Stomach smooth muscle (tissue), 2 donors: ENCODE data around the gene ZFYVE27.

Experiments
- H3K27ac ChIP-seq: one replicate; pipeline ENCODE4 v1.7.0; 2013; ENCODE audit warnings: mild to moderate bottlenecking, low read length, inconsistent platforms
- H3K27me3 ChIP-seq, 2 donors: one replicate each; pipeline ENCODE4 v1.7.0; 2013; ENCODE audit warnings: low read length in 2 of 2; ENCODE audit not compliant: insufficient read depth in 2 of 2, control insufficient read depth in 1 of 2
- H3K36me3 ChIP-seq, 2 donors: one replicate each; pipeline ENCODE4 v1.7.0; 2013; ENCODE audit warnings: low read length in 2 of 2; ENCODE audit not compliant: control insufficient read depth in 2 of 2, insufficient read depth in 2 of 2
- H3K4me1 ChIP-seq: one replicate; pipeline ENCODE4 v1.7.0; 2013; ENCODE audit warnings: low read length; ENCODE audit not compliant: control insufficient read depth, insufficient read depth
- H3K4me3 ChIP-seq, 2 donors: one replicate each; pipeline ENCODE4 v1.7.0; 2013; ENCODE audit warnings: low read length in 2 of 2
- H3K9ac ChIP-seq, 2 donors: one replicate each; pipeline ENCODE4 v1.7.0; 2013; ENCODE audit warnings: low read length in 2 of 2, mild to moderate bottlenecking in 1 of 2
- H3K9me3 ChIP-seq, 2 donors: one replicate each; pipeline ENCODE4 v1.7.0; 2013; ENCODE audit warnings: low read length in 2 of 2; ENCODE audit not compliant: control insufficient read depth in 2 of 2
- donor health status: healthy.
- donor health status: Pancreatic carcinoma.

Gene ZFYVE27

DNA sequence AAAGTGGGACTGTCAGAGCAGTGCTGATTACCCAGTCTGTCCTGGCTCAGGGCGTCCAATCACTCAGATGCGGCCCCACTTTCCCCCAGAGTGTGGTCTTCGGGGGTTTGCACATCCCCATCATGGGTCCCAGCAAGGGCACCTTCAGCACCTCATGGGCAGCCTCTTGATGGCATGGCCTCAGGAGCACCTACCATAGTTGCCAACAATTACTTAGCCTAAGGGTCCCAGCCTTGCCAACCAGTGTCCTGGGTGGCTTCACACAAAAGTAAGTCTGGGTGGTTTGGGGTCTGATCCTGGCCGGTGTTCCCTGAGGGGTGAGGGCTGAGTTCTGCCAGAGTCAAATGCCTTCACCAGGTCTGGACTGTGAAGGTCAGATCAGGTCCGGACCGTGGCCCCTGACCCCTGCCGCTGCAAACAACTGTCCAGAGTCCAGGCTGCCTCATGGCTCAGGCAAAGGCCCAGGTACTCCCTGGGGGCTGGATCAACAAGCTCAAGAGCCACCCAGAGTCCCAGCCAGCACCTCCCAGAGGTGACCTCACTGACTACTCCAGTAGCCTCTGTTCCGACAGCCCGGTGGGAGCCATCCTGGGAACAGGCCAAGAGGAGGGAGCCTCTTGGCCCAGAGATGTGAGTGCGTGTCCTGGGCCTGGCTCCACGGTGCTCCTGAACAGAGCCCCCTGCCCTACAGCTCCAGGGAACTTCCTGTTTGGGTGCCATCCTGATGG, 29.6 kb upstream of the ZFYVE27 start:
- H3K4me3 ChIP-seq: no peak overlapping the region
- H3K36me3 ChIP-seq: no peaks in the 10 kb centered on the region
- H3K9ac ChIP-seq: no peak overlapping the region
- no peaks in the 10 kb centered on the region for H3K27me3 ChIP-seq
- H3K9me3 ChIP-seq: no peaks in the 10 kb centered on the region
- H3K27ac ChIP-seq: peak overlapping the region; percentile 76
- H3K4me1 ChIP-seq: peaks cover 34% of the 10 kb centered on the region

DNA sequence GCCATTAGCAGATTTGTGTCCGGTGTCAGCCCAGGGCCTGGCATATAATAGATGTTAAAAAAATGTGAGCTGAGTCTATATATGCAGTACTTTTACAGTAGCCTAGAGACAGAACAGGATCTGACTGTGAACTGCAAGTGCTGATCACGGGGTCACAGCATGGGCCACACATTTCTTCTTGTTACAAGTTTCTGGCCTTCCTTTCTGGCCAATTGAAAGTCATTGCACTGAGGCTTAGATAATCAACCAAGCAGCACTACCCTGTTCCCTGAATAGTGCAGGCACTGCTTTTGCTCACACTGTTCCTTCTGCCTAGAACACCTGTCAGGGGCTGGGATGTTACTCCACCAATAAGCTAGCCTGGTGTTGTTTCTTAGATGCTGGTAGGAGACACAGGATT, 28.8 kb upstream of the ZFYVE27 start:
- Histone ChIP-seq H3K4me1 (peaks cover 39% of the 10 kb centered on the region), H3K36me3 (no peaks in the 10 kb centered on the region), H3K27ac (peak overlapping the region; percentile 76), H3K9ac (no peak overlapping the region), H3K9me3 (no peaks in the 10 kb centered on the region), H3K27me3 (no peaks in the 10 kb centered on the region), H3K4me3 (no peak overlapping the region)

- Histone ChIP-seq H3K27me3 (no peaks in the 10 kb centered on the region), H3K9me3 (no peaks in the 10 kb centered on the region), H3K4me1 (peaks cover 44% of the 10 kb centered on the region), H3K4me3 (peak overlapping the region; percentile 14 to 40), H3K27ac (peak overlapping the region; percentile 76), H3K9ac (peak overlapping the region in 1 of 2 donors; percentile 13), H3K36me3 (no peaks in the 10 kb centered on the region)
Observed at GRCh38 chr10:97708976-97709946, 27.7 kb upstream of the ZFYVE27 start.

- H3K27ac ChIP-seq: peak overlapping the region; percentile 46
- peaks cover 69% of the 10 kb centered on the region for H3K4me1 ChIP-seq
- peak overlapping the region in 1 of 2 donors; percentile 5 for H3K9ac ChIP-seq
Observed at GRCh38 chr10:97711640-97712572, 25.0 kb upstream of the ZFYVE27 start.

GRCh38 chr10:97713339-97713825, 23.5 kb upstream of the ZFYVE27 start, which contains the start of gene MARVELD1:
TSS of gene MARVELD1 (plus strand) at chr10:97713730. CDS start at chr10:97713877, 147 bp downstream.
- peak within 1 kb of the TSS; percentile 82 to 87 for H3K9ac ChIP-seq
- H3K9me3 ChIP-seq: no peaks in the 10 kb centered on the region
- peaks cover 11 to 20% of the 10 kb centered on the region in 2 donors for H3K36me3 ChIP-seq
- H3K27me3 ChIP-seq: no peaks in the 10 kb centered on the region
- peak within 1 kb of the TSS; percentile 98 for H3K27ac ChIP-seq
- peaks cover 70% of the 10 kb centered on the region for H3K4me1 ChIP-seq
- H3K4me3 ChIP-seq: peak within 1 kb of the TSS; percentile 69 to 87

More at GRCh38 chr10:97711640-97712572, 25.0 kb upstream of the ZFYVE27 start:
- Histone ChIP-seq H3K4me3 (peak overlapping the region in 1 of 2 donors; percentile 8), H3K27me3 (no peaks in the 10 kb centered on the region), H3K9me3 (no peaks in the 10 kb centered on the region), H3K36me3 (peaks cover 3 to 6% of the 10 kb centered on the region in 2 donors)

GRCh38 chr10:97713826-97714400, 23.0 kb upstream of the ZFYVE27 start:
- H3K9ac ChIP-seq: peak overlapping the region; percentile 78 to 87
- no peaks in the 10 kb centered on the region for H3K27me3 ChIP-seq
- peaks cover 72% of the 10 kb centered on the region for H3K4me1 ChIP-seq
- H3K27ac ChIP-seq: peak overlapping the region; percentile 98
- H3K9me3 ChIP-seq: no peaks in the 10 kb centered on the region
- H3K4me3 ChIP-seq: peak overlapping the region; percentile 52 to 87
- H3K36me3 ChIP-seq: peaks cover 11 to 20% of the 10 kb centered on the region in 2 donors

DNA sequence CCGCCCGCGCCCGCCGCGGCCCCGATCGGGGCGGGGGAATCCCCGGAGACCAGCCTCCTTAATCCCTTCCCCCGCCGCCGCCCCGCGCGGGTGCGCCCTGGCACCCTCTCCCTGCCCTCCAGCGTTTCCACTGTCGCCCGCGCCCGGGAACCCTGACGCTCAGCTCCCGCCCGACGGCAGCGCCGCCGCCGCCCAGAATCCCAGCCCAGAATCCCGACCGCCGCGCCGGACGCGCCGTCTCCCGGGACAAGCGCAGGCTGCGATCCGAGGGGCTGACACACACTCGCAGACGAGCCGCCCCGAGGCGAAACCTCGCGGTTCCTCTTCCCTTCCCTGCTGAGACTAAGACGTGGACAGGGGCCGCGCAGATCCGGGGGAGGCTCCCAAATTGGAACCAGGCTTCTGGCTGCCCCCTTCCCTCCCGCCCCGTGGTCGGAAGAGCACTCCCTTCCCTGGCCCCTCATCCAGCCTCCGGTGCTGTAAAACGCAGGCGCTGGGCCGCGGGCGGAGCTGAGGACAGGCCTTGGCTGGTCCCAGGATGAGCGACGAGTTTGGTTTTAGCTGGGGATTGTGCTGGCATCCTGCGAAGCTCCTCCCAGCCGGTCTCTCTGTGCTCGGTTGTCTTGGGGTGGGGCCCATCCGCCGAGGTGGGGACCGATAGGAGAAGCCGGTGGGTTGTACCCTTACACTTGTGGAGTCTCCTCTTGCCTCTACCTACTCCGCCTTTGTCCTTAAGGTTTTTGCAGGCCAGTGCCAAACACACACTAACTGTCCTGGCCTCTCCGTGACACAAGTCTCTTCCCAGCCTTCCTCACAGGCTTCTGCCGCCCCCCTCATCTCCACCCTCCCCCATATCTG, 22.3 kb upstream of the ZFYVE27 start:
- Histone ChIP-seq H3K9ac (peak overlapping the region; percentile 78 to 87), H3K9me3 (no peaks in the 10 kb centered on the region), H3K27me3 (no peaks in the 10 kb centered on the region), H3K4me3 (peak overlapping the region; percentile 69 to 87), H3K36me3 (peaks cover 11 to 20% of the 10 kb centered on the region in 2 donors), H3K4me1 (peaks cover 72% of the 10 kb centered on the region), H3K27ac (peak overlapping the region; percentile 98)

- H3K27ac ChIP-seq: peak overlapping the region; percentile 98
- H3K36me3 ChIP-seq: peaks cover 11 to 20% of the 10 kb centered on the region in 2 donors
- no peaks in the 10 kb centered on the region for H3K27me3 ChIP-seq
- H3K4me1 ChIP-seq: peaks cover 66% of the 10 kb centered on the region
- peak overlapping the region; percentile 78 to 87 for H3K9ac ChIP-seq
- peak overlapping the region; percentile 69 to 87 for H3K4me3 ChIP-seq
- no peaks in the 10 kb centered on the region for H3K9me3 ChIP-seq
Observed at GRCh38 chr10:97715259-97715874, 21.6 kb upstream of the ZFYVE27 start.

DNA sequence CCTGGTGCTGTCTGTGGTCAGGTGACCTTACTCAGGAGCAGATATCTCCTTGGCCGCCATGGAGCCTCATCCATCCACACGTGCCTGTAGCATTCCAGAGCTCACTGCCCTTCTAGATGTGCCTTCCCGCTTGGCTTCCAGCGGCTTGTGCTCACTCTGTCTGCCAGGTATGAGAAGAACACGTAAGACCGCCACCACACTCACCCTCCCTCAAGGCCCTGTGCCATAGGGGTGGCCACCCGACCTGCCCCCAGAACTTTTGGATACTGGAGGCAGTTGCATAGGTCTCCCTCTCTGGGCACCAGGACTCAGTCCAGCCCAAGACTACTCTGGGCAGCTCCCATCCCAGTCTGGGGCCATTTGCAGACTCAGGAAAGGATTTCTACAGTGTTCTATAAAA, 19.3 kb upstream of the ZFYVE27 start:
- H3K4me3 ChIP-seq: no peak overlapping the region
- peaks cover 18 to 24% of the 10 kb centered on the region in 2 donors for H3K36me3 ChIP-seq
- peak overlapping the region in 1 of 2 donors; percentile 36 for H3K9ac ChIP-seq
- no peaks in the 10 kb centered on the region for H3K27me3 ChIP-seq
- peak overlapping the region; percentile 67 for H3K27ac ChIP-seq
- no peaks in the 10 kb centered on the region for H3K9me3 ChIP-seq
- peaks cover 62% of the 10 kb centered on the region for H3K4me1 ChIP-seq
